ENCODE data around the gene FRMD3. TPM values are rescaled to one million over a fixed set of nuclear protein-coding genes. Genes with fewer than 3 reads are reported as not detected.

The FRMD3 gene
- total RNA-seq, 8 experiments from 2014 or later, result 1.3 to 34.4 (median 4.0) TPM

DNA sequence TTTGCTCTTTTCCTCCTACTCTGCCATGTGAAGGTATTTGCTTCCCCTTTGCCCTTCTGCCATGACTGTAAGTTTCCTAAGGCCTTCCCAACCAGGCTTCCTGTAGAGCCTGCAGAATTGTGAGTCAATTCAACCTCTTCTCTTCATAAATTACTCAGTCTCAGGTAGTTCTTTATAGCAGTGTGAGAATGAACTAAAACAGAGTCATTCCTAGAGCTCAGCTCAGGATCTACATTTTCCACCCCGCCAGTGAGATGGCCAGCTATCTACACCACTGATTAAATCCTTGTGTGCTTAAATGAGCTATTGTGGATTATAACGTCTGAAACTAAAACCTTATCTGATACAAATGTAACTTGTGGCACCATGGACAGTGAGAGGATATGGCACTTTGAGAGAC lies 55.0 kb downstream of the FRMD3 start:
- H3K27ac ChIP-seq, result no peak overlapping the region
- in situ Hi-C loops (cut with MboI; ENCODE audit: low pct_unique_long_range_greater_than_20kb in 2 of 9, low sequenced_read_pairs in 9 of 9, unreplicated experiment in 9 of 9), result no loop called here
- H3K4me1 ChIP-seq (replicated peaks in 1 of 2), result peaks cover 0 to 4% of the 10 kb centered on the region in 2 donors
- ATAC-seq (replicated peaks in 6 of 8), result no peak
- 33 to 100% (median 85%) methylated on average over 1 to 2 of the region's 2 CpGs; no CpG with 5 or more reads in 4 of the 10 experiments for WGBS, 10 experiments
- no peak overlapping the region for H3K4me3 ChIP-seq

DNA sequence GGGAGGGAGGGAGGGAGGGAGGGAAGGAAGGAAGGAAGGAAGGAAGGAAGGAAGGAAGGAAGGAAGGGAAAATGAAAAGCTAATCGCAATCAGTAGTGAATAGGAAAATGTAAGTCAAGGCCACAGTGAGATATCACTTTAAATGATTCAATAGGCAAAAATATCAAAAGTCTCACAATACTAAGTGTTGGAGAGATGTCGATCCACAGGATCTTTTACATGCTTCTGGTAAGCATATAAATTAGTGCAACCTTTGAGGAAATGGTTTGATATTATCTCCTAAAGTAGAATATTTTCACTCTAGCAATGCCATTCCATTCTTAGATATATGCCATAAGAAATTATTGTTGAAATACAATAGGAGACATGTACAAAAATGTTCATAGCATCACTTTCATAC lies 58.4 kb downstream of the FRMD3 start:
- Histone ChIP-seq H3K4me1 (replicated peaks in 1 of 2) (no peaks in the 10 kb centered on the region), H3K4me3 (no peak overlapping the region), H3K27ac (no peak overlapping the region)
- in situ Hi-C loops (cut with MboI; ENCODE audit: low pct_unique_long_range_greater_than_20kb in 2 of 9, low sequenced_read_pairs in 9 of 9, unreplicated experiment in 9 of 9), result no loop called here
- 80 to 100% (median 100%) methylated on average over 1 to 2 of the region's 2 CpGs; no CpG with 5 or more reads in 5 of the 10 experiments for WGBS, 10 experiments
- no peak for ATAC-seq (replicated peaks in 6 of 8)

DNA sequence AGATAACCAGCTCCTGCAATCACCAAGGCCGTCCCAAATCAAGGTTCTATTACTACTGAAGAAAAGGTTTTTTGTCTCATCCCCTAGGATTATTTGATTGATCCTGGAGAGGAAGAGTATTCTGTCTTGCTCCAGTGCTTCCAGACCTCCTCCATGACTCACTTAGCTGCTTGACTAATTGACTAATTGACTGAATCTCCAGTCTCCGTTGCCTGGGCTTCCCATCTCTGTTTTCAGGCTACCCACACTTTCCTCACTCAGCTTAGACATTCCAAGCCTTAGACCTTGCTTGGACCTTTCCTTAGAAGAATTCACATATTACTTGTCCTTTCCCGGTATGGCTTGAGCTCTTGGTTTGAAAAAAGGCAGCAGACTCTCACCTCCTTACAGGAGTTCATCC lies 60.6 kb downstream of the FRMD3 start:
- H3K27ac ChIP-seq, result no peak overlapping the region
- in situ Hi-C loops (cut with MboI; ENCODE audit: low pct_unique_long_range_greater_than_20kb in 2 of 9, low sequenced_read_pairs in 9 of 9, unreplicated experiment in 9 of 9), result no loop called here
- no peak overlapping the region for H3K4me3 ChIP-seq
- WGBS, 10 experiments, result 54 to 86% (median 75%) methylated on average over 1 to 3 of the region's 3 CpGs; no CpG with 5 or more reads in 2 of the 10 experiments
- no peaks in the 10 kb centered on the region for H3K4me1 ChIP-seq (replicated peaks in 1 of 2)
- ATAC-seq (replicated peaks in 6 of 8), result no peak

DNA sequence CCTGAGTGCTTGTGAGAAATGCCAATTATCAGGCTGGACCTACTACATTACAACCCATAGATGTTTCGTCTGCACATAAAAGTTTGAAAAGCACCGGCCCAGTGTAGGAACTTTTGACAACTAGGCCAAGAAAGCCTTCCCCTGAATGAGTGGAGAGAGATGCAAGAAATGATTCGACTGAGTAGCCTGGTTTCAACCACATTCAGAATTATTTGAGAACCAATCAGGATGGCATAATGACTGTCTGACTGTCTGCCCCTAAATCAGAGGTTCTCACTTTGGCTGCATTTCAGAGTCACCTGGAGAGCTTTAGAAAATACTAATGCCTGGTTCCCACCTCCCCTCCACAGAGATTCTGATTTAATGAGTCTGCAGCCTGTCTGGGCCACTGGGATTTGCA lies 61.1 kb downstream of the FRMD3 start:
- Histone ChIP-seq H3K4me3 (no peak overlapping the region), H3K4me1 (replicated peaks in 1 of 2) (no peaks in the 10 kb centered on the region), H3K27ac (no peak overlapping the region)
- ATAC-seq (replicated peaks in 6 of 8), result no peak
- 37 to 100% (median 86%) methylated on average over 2 to 3 of the region's 3 CpGs; no CpG with 5 or more reads in 2 of the 10 experiments for WGBS, 10 experiments
- in situ Hi-C loops (cut with MboI; ENCODE audit: low pct_unique_long_range_greater_than_20kb in 2 of 9, low sequenced_read_pairs in 9 of 9, unreplicated experiment in 9 of 9), result no loop called here

DNA sequence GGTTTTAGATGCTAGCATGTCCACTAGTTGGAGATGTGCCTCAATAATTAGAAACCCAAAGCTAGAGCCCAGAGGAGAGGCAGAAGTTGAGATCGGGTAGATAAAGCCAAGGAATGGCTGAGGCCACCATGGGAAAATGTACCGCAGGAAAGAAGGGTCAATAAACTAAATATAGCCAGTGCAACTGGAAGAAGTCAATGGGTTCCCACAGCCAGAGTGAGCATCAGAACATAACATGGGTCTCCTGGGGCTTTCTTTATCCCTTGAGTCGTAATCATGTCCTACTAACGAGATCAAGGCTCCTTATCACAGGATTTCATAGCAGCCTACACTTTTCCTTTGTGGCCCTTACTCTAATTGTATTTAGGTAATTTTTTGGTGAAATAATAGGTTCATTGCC lies 61.7 kb downstream of the FRMD3 start:
- in situ Hi-C loops (cut with MboI; ENCODE audit: low pct_unique_long_range_greater_than_20kb in 2 of 9, low sequenced_read_pairs in 9 of 9, unreplicated experiment in 9 of 9), result no loop called here
- Histone ChIP-seq H3K4me3 (no peak overlapping the region), H3K4me1 (replicated peaks in 1 of 2) (no peaks in the 10 kb centered on the region), H3K27ac (no peak overlapping the region)
- 80 to 96% (median 91%) methylated on average over 1 to 4 of the region's 4 CpGs; no CpG with 5 or more reads in 3 of the 10 experiments for WGBS, 10 experiments
- ATAC-seq (replicated peaks in 6 of 8), result no peak

DNA sequence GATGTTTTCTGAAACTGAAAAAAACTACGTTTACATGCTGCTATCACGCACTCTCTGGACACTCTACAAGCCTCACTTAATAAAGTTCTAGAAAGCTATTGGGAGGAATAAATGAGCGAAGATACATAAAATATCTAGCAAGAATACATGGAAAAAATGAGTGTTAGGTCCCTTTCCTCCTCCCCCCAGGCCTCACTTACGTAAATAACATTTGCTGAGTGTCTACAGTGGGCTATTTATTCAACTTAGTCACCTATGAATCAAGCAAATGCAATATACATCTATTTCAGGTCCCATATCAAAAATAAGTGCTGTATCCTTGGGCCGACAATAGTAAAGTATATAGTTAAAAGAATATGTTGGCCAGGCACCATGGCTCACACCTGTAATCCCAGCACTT lies 62.5 kb downstream of the FRMD3 start:
- no peak overlapping the region for H3K4me3 ChIP-seq
- H3K4me1 ChIP-seq (replicated peaks in 1 of 2), result no peaks in the 10 kb centered on the region
- ATAC-seq (replicated peaks in 6 of 8), result no peak
- in situ Hi-C loops (cut with MboI; ENCODE audit: low pct_unique_long_range_greater_than_20kb in 2 of 9, low sequenced_read_pairs in 9 of 9, unreplicated experiment in 9 of 9), result no loop called here
- no peak overlapping the region for H3K27ac ChIP-seq
- WGBS, 10 experiments, result 70 to 93% (median 87%) methylated on average over 2 to 5 of the region's 5 CpGs

DNA sequence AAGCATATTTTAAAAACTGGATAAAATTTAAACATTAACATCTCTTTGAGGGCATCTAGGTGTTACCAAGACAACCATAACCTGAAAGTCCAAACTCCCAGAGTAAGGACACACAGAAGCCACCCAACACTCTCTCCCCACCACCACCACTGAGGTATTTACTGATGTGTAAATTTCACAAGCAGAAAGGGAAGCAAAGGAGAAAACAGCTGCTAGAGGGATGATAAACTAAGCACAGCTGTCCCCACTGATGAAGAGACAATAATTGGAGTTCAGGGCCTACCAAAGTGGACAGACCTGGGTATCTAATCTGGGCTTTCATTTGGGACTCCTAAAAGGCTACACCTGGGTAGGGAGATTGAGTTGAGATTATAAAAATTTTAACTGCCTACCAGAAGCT lies 63.6 kb downstream of the FRMD3 start:
- Histone ChIP-seq H3K27ac (no peak overlapping the region), H3K4me1 (replicated peaks in 1 of 2) (no peaks in the 10 kb centered on the region), H3K4me3 (no peak overlapping the region)
- no peak for ATAC-seq (replicated peaks in 6 of 8)
- in situ Hi-C loops (cut with MboI; ENCODE audit: low pct_unique_long_range_greater_than_20kb in 2 of 9, low sequenced_read_pairs in 9 of 9, unreplicated experiment in 9 of 9), result loop anchor here in 1 of 9 experiments (25.0 kb wide), 1 partner anchor 112 kb away; no protein-coding TSS in a partner anchor

DNA sequence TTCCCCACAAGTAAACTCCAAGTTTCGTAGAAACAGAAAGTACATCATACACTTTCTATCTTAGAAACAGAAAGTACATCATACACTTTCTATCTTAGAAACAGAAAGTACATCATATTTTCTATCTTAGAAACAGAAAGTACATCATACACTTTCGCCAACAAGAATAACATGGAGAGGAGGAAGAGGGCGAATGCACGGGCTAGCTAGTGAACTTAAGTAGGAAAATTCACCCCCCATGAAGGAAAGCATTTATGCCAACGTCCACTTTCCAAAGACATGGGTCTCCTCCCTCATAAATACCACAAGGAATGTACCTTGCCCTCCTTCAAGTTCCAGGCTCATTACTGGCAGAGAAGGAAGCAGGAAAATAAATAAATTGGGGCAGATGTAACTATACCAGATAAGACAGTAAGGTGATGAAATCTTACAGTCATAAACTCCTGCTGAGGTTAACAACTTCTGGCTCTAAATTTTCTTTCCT lies 64.7 kb downstream of the FRMD3 start:
- in situ Hi-C loops (cut with MboI; ENCODE audit: low pct_unique_long_range_greater_than_20kb in 2 of 9, low sequenced_read_pairs in 9 of 9, unreplicated experiment in 9 of 9), result loop anchor here in 1 of 9 experiments (25.0 kb wide), 1 partner anchor 111 kb away; no protein-coding TSS in a partner anchor
- ATAC-seq (replicated peaks in 6 of 8), result no peak

DNA sequence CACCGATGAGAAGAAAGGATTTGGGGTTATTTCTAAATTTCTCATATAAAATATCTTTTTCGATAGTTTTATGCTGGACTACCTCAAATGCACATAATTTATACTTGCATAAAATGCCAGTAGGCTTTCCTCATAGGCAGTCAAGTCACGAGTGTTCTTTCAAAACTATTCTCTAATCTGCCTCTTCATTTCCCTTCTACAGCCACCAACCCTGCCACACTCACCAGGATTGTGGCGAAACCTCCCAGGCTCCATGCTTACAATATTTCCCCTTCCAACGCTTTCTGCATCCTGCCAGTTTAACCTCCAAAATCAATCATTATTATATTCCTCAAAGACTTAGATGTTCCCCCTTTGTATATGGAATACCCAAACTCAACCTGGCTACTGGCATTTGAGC lies 65.4 kb downstream of the FRMD3 start:
- no peak for ATAC-seq (replicated peaks in 6 of 8)
- H3K4me1 ChIP-seq (replicated peaks in 1 of 2), result no peaks in the 10 kb centered on the region
- WGBS, 10 experiments, result 67 to 95% (median 85%) methylated on average over 2 to 5 of the region's 5 CpGs
- H3K27ac ChIP-seq, result no peak overlapping the region
- in situ Hi-C loops (cut with MboI; ENCODE audit: low pct_unique_long_range_greater_than_20kb in 2 of 9, low sequenced_read_pairs in 9 of 9, unreplicated experiment in 9 of 9), result loop anchor here in 1 of 9 experiments (25.0 kb wide), 1 partner anchor 110 kb away; no protein-coding TSS in a partner anchor
- H3K4me3 ChIP-seq, result no peak overlapping the region

More for the DNA sequence above, 64.7 kb downstream of the FRMD3 start:
- WGBS, 10 experiments, result 67 to 96% (median 76%) methylated on average over 1 to 5 of the region's 5 CpGs; no CpG with 5 or more reads in 1 of the 10 experiments
- H3K4me1 ChIP-seq (replicated peaks in 1 of 2), result no peaks in the 10 kb centered on the region
- no peak overlapping the region for H3K4me3 ChIP-seq
- H3K27ac ChIP-seq, result no peak overlapping the region

DNA sequence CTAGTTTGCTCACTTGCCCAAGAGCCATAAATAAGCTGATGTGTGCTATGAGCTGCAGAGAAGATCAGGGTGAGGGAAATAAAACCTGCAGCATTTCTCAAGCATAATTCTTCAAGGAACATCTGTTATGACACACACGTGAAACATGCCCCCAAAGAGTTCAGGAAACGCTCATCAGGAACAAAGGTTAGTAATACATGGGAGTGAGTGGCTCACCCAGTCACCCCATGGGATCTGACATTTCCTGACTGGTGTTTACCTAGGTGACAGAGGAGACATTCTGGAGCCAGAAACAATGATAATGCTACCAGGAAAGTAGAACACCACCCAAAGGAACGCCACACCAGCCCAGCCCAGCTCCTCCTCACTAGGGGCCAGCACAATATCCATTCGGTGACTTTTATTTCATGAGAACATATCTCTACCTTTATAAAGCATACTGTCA lies 66.0 kb downstream of the FRMD3 start:
- in situ Hi-C loops (cut with MboI; ENCODE audit: low pct_unique_long_range_greater_than_20kb in 2 of 9, low sequenced_read_pairs in 9 of 9, unreplicated experiment in 9 of 9), result loop anchor here in 1 of 9 experiments (25.0 kb wide), 1 partner anchor 110 kb away; no protein-coding TSS in a partner anchor
- Histone ChIP-seq H3K27ac (no peak overlapping the region), H3K4me3 (no peak overlapping the region), H3K4me1 (replicated peaks in 1 of 2) (no peaks in the 10 kb centered on the region)
- WGBS, 10 experiments, result 36 to 100% (median 86%) methylated on average over 1 to 4 of the region's 4 CpGs; no CpG with 5 or more reads in 3 of the 10 experiments
- ATAC-seq (replicated peaks in 6 of 8), result no peak

DNA sequence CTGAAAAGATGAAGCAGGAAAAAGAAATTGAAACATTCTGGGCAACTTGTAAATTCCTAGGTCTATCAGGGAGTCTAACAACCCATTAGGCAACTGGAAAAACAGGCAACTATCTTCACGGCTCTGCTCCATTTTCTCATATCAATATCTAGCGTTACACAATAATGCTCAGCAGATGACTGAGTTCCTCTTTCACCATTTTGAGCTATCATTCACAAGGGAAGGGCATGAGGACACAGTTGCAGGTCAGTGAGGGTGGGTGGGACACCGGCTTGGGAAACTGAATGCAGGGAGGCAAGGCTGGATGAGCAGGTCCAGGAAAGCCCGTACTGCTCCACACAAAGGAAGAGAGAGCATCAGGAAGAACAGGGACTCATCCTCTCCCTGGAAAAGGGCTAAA lies 67.0 kb downstream of the FRMD3 start:
- in situ Hi-C loops (cut with MboI; ENCODE audit: low pct_unique_long_range_greater_than_20kb in 2 of 9, low sequenced_read_pairs in 9 of 9, unreplicated experiment in 9 of 9), result loop anchor here in 1 of 9 experiments (25.0 kb wide), 1 partner anchor 109 kb away; no protein-coding TSS in a partner anchor
- ATAC-seq (replicated peaks in 6 of 8), result no peak
- Histone ChIP-seq H3K4me3 (no peak overlapping the region), H3K27ac (no peak overlapping the region), H3K4me1 (replicated peaks in 1 of 2) (no peaks in the 10 kb centered on the region)
- 80 to 100% (median 96%) methylated on average over 1 to 4 of the region's 4 CpGs; no CpG with 5 or more reads in 4 of the 10 experiments for WGBS, 10 experiments

DNA sequence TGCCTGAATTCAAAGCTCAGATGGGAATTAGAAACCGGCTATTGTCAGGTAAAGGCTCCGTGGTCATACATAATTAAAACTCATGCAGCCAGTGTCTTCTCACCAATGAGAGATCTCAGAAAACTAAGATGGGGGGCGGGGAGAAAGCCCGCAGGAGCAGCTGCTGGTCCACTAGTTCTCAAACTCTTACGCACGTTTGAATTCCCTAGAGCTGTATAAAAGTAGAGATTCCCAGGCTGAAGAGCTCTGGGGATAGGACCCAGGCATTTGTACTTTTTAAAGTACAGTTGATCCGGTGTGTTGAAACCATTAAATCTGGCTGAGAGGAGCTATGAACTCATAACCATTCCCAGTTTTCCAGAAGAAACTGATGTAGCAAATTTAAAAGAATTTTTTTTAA lies 68.5 kb downstream of the FRMD3 start:
- H3K4me3 ChIP-seq, result no peak overlapping the region
- in situ Hi-C loops (cut with MboI; ENCODE audit: low pct_unique_long_range_greater_than_20kb in 2 of 9, low sequenced_read_pairs in 9 of 9, unreplicated experiment in 9 of 9), result loop anchor here in 1 of 9 experiments (25.0 kb wide), 1 partner anchor 107 kb away; no protein-coding TSS in a partner anchor
- no peak overlapping the region for H3K27ac ChIP-seq
- no peaks in the 10 kb centered on the region for H3K4me1 ChIP-seq (replicated peaks in 1 of 2)
- no peak for ATAC-seq (replicated peaks in 6 of 8)
- WGBS, 10 experiments, result 39 to 90% (median 76%) methylated on average over 2 to 7 of the region's 7 CpGs

DNA sequence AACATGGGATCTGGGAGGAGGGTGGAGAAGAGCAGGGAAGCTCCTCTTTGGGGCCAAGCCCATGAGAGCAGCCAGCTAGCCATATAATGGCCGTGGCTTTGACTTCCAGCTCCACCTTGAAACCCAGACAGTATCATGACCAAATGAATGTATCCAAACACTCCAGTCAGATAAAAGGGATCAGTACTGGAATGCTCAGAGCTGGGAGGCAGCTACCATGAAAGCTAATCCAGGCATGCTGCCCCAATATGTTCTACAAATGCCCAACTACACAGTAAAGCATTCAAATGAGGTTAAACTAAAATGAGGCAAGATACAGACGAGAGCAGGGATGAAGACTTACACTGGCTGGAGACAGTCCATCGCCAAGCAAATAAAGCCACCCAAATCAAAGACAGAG lies 69.4 kb downstream of the FRMD3 start:
- no peak overlapping the region for H3K4me3 ChIP-seq
- no peaks in the 10 kb centered on the region for H3K4me1 ChIP-seq (replicated peaks in 1 of 2)
- 73 to 100% (median 80%) methylated on average over 1 to 3 of the region's 3 CpGs; no CpG with 5 or more reads in 3 of the 10 experiments for WGBS, 10 experiments
- H3K27ac ChIP-seq, result no peak overlapping the region
- in situ Hi-C loops (cut with MboI; ENCODE audit: low pct_unique_long_range_greater_than_20kb in 2 of 9, low sequenced_read_pairs in 9 of 9, unreplicated experiment in 9 of 9), result loop anchor here in 1 of 9 experiments (25.0 kb wide), 1 partner anchor 107 kb away; no protein-coding TSS in a partner anchor
- ATAC-seq (replicated peaks in 6 of 8), result no peak

DNA sequence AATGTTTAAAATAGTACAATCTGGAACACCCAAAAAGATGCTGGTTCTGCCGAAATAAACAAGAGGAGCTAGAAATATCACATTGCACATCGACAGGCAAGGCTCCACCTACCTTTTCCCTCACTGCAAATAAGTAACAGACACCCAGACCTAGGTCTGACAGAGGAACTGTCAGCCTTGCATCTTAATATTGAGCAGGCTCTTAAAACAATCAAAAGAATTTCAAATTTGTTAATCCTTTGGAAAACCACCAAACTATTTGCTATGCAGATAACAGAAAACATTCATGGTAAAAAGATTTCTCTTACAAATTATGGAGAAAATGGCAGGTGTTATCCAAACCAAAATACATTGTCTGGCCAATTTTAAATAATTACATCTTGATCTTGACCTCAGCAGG lies 71.3 kb downstream of the FRMD3 start:
- ATAC-seq (replicated peaks in 6 of 8), result no peak
- H3K4me3 ChIP-seq, result no peak overlapping the region
- no peak overlapping the region for H3K27ac ChIP-seq
- in situ Hi-C loops (cut with MboI; ENCODE audit: low pct_unique_long_range_greater_than_20kb in 2 of 9, low sequenced_read_pairs in 9 of 9, unreplicated experiment in 9 of 9), result loop anchor here in 1 of 9 experiments (25.0 kb wide), 1 partner anchor 105 kb away; no protein-coding TSS in a partner anchor
- H3K4me1 ChIP-seq (replicated peaks in 1 of 2), result no peaks in the 10 kb centered on the region
- WGBS, 10 experiments, result 0 to 90% (median 44%) methylated on average over 1 to 2 of the region's 2 CpGs; no CpG with 5 or more reads in 1 of the 10 experiments
